ENCODE measurements around the gene FUT7. TPM values are rescaled to one million over a fixed set of nuclear protein-coding genes. Genes with fewer than 3 reads are reported as not detected.

Gene FUT7
- total RNA-seq, 1 donor from 2014 or later = not detected

DNA sequence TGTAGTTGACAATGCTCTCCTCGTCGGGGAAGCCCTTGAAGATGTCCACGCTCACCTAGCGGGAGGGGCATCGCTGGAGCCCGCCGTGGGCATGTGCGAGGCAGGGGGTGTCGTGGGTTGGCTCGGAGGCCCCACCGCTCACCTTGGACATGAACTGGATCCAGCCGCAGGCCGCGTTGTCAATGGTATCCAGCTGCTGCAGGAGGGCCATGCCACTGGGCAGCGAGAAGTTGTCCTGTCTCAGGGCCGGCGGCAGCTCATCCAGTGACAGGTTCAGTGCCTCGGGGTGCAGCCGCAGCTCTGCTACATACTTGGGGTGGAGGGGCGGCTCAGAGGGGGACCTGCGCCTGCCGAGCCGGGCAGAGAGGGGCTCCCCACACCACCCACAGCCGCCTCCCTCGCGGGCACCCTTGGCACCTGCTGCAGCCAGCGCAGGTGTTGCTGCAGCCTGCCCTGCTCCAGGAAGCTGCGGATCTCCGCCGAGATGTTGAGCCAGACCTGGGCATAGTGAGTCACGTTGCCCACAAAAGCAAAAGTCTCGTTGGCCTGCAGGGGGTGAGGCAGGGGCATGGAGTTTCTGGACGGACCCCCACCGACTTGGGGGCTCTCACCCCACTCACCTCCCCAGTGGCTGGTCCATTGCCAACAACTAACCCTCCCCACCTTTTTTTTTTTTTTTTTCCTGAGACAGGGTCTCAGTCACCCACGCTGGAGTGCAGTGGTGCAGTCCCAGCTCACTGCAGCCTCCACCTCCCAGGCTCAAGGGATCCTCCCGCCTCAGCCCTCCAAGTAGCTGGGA lies 12.9 kb downstream of the FUT7 start:
- DNase-seq (ENCODE audit: low read depth in 2 of 2) = no peak

- DNase-seq (ENCODE audit: low read depth in 2 of 2) = no peak
Observed at GRCh38 chr9:137017791-137018497, 13.9 kb downstream of the FUT7 start.

GRCh38 chr9:137017071-137017470 lies 14.8 kb downstream of the FUT7 start:
- DNase-seq (ENCODE audit: low read depth in 2 of 2) = no peak

DNA sequence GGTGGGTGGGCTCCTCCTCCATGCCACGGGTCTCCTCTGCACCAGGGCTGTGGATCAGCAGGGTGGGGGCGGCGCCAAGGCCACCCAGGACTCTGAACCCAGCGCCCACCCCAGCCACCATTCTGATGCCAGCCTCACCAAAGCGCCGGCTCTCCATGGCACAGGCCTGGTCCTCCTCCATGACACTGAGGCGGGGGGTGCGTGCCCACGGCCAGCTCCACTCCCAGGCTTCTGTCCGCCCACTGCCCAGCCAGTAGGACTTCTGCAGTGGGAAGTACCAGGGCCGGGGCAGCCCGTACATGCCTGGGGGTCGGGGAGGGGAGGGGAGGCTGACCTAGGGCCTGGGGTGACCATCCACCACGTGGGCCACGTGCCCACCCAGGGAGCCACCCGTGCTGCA lies 15.5 kb downstream of the FUT7 start:
- DNase-seq (ENCODE audit: low read depth in 2 of 2) = no peak

GRCh38 chr9:137015976-137016375 lies 15.9 kb downstream of the FUT7 start:
- DNase-seq (ENCODE audit: low read depth in 2 of 2) = no peak

GRCh38 chr9:137015540-137015930 lies 16.4 kb downstream of the FUT7 start:
- no peak for DNase-seq (ENCODE audit: low read depth in 2 of 2)

DNA sequence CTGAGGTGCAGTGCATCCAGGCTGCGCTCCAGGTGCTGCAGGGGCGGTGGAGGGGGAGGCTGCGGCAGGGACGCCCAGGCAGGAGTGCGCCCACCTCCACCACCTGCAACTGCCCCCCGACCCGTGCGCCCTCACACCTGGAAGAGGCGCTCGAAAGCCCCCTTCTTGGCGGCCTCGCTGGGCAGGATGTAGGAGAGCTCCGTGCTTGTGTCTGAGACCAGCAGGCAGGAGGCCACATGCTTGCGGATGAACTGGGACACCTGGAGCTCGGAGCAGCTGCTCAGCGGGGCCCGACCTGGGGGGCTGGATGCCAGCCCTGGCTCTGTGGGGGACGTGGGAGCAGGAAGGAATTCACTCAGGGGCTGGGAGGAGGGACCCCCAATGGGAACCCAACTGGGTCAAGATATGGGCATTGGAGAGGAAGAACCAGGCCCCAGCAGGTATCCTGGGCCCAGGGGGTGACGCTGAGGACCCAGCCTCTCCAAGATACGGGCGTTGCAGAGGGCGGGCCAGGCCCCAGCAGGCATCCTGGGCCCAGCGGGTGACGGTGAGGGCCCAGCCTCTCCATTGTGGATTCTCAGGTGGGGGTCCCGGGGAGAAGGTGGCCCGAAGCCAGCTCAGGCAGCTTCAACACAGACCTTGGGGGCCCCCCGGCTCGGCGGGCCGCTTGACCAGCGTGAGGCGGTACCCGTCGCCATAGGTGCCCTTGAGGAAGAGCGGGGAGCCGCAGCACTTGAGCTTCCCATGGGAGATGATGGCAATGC lies 16.9 kb downstream of the FUT7 start:
- DNase-seq (ENCODE audit: low read depth in 2 of 2) = no peak

DNA sequence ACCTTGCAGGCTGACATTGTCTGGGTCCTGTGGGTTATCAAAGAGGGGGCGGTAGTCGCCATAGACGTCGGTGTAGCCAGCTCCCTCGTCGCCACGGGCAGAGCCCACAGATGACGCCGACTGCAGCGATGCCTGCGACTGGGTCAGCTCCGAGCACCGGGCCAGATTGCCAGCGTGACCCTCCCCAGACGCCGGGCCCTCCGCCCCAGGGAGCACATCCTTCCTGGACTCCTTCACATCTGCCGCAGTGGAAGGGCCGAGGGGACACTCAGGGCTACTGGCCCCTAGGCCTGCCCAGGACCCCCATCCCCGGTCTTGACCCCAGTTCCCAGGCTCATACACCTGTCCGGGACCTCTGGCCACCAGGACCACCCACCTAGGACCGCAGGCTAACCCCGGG lies 17.7 kb downstream of the FUT7 start:
- no peak for DNase-seq (ENCODE audit: low read depth in 2 of 2)

DNA sequence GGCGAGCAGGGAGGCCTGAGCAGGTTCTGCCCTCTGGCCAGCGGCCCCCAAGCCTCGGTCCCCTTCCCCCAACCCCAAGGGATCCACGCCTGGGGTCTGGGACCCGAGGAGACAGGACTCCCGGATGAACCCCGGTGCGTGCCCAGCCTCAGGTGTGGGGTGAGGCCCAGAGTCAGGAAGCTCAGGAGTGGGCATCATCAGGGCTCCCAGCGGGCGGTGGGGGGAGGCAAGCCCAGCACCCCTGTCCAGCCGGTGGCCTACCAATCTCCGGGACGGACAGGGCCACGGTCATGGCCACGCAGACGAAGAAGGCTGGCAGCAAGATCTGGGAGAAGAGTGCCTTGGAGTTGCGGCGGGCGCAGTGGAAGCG lies 18.3 kb downstream of the FUT7 start:
- DNase-seq (ENCODE audit: low read depth in 2 of 2) = no peak

DNA sequence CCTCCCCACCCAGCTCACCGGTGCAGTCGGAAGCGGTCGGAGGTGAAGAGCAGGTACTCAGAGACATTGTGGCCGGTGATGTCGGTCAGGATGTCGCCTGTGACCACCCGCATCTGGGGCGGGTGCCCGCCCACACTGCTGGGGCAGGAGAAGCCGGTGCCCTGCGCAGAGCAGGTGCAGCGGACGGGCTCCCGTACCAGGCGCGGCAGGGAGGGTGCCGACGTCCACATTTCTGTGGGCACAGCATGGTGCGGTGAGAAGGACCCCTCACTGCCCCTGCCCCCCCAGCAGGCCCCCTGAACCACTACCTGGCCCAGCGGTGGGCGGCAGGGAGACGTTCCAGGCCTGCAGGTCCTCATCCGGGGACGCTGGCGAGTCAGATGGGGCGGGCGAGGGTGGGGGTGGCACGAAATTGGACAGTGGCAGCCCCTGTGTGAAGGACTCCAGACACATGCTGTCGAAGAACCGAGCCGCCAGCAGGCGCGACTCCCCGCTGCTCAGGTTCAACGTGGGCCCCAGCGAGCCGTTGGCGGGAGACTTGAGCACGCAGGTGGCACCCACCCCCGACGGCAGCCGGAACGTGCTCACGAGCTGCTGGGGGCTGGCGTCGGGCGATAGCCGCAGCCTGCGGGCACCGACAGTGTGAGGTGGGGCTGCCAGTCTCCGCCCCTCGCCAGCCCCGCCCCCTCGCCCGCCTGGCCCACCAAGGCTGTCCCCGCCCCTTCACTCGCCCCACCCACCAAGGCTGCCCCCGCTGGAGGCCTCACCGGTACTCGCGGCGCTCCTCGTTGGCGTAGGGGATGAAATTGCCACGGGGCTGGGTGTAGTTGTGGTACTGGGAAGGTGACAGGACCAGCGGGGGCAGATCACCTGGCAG lies 19.0 kb downstream of the FUT7 start:
- no peak for DNase-seq (ENCODE audit: low read depth in 2 of 2)

- no peak for DNase-seq (ENCODE audit: low read depth in 2 of 2)
Observed at GRCh38 chr9:137011907-137012675, 19.8 kb downstream of the FUT7 start.

- DNase-seq (ENCODE audit: low read depth in 2 of 2) = no peak
Observed at GRCh38 chr9:137011156-137011555, 20.7 kb downstream of the FUT7 start.

GRCh38 chr9:137009938-137010732 lies 21.8 kb downstream of the FUT7 start:
- no peak for DNase-seq (ENCODE audit: low read depth in 2 of 2)

DNA sequence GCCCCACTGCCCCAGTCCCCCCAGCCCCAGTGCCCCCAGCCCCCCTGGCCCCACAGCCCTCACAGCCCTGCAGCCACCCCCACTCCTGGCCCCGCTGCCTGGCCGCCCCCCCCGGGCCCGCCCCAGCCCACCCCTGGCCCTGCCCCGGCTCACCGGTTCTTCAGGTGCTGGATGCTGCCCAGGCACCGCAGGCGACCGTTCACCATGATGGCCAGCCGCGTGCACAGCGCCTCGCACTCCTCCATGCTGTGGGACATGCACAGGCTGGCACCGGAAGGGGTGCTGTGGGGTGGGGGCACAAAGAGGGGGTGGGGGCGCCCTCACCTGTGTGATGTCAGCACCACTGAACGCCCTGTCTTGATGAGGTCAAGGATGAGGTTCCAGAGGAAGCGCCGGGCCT lies 22.7 kb downstream of the FUT7 start:
- DNase-seq (ENCODE audit: low read depth in 2 of 2) = no peak

GRCh38 chr9:137008312-137008711 lies 23.6 kb downstream of the FUT7 start:
- DNase-seq (ENCODE audit: low read depth in 2 of 2) = no peak

- DNase-seq (ENCODE audit: low read depth in 2 of 2) = no peak
Observed at GRCh38 chr9:137007816-137008270, 24.0 kb downstream of the FUT7 start.

GRCh38 chr9:137007108-137007815 lies 24.6 kb downstream of the FUT7 start:
- DNase-seq (ENCODE audit: low read depth in 2 of 2) = no peak

DNA sequence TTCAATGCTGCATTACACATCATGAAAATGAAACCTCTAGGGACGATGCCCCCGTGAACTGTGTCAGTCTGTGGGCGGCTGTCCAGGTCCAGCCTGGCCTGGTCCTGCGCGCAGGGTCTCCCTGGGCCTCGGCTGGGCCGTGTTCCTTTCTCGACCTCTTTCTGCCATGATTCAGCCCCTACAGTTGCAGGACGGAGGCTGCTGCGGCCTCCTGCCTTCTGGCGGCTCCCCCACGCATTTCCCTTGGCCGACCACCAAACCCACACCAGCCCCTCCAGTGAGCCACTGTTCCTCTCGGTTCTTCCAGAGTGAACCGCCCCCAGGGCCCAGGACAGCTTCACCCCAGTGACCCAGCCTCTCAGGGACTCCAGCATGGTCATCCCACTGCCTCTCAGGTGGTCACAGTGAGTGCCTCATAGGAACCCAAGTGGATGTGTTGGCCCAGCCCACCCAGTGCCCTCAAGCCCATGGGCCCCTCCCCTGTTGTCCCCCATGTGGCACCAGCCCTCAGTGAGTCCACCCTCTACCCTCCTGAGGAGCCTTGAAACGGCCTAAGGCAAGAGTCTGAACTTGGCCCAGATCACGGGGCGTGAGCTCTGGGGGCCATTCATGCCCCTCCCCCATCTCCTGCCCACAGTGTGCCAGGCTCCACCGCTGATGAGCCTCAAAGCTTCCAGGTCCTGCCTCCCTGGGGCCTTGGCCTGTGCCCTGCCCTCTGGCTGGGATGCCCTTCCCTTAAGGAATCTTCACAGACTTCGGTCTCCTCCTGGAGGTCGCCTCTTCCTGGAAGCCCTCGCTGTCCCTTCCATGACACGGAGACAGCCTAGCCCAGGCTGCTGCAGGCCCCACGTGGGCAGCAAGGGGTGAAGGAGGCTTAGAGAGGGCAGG lies 25.5 kb downstream of the FUT7 start:
- DNase-seq (ENCODE audit: low read depth in 2 of 2) = no peak

Measured in dermis microvascular lymphatic vessel endothelial cell (primary cell).